ENCODE measurements around the gene DAZ2. TPM values are rescaled to one million over a fixed set of nuclear protein-coding genes. Genes with fewer than 3 reads are reported as not detected.
"Not testable (repeated sequence)": the region's sequence is repeated elsewhere in the genome, so short reads cannot be mapped to it uniquely, and the experiment has no call there.

Gene DAZ2, protein sequence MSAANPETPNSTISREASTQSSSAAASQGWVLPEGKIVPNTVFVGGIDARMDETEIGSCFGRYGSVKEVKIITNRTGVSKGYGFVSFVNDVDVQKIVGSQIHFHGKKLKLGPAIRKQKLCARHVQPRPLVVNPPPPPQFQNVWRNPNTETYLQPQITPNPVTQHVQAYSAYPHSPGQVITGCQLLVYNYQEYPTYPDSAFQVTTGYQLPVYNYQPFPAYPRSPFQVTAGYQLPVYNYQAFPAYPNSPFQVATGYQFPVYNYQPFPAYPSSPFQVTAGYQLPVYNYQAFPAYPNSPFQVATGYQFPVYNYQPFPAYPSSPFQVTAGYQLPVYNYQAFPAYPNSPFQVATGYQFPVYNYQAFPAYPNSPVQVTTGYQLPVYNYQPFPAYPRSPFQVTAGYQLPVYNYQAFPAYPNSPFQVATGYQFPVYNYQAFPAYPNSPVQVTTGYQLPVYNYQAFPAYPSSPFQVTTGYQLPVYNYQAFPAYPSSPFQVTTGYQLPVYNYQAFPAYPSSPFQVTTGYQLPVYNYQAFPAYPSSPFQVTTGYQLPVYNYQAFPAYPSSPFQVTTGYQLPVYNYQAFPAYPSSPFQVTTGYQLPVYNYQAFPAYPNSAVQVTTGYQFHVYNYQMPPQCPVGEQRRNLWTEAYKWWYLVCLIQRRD
- total RNA-seq = not detected in 2 replicates

DNA sequence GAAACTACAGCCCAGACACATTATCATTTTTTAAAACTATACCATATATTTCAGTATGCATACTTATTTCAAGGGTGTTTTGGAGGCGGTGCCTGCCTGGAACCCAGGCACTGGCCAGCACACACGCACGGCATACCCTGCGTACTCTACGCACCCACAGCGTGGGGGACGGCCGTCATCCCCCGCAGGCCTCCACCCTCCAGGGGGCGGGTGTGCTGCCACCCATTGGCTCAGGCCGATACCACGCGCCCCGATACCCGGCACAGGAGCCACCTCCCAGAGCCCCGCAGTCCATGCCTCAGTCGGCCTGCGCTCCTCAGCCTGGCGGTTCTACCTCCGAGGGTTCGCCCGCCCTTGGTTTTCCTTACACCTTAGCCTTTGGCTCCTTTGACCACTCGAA lies at the start of gene DAZ2:
Gene DAZ2 (plus strand): TSS at position 301 of the 400 bp plus-strand sequence. CDS start 208 bp downstream, outside the sequence.
- H3K36me3 Mint-ChIP-seq (ENCODE audit: low read depth); intact Hi-C loops (cut with micrococcal nuclease); H3K4me1 Mint-ChIP-seq (ENCODE audit: low read depth); H3K9me3 Mint-ChIP-seq; H3K4me3 Mint-ChIP-seq (ENCODE audit: low read depth); DNase-seq (ENCODE audit: low spot score); H3K27me3 Mint-ChIP-seq (ENCODE audit: low read depth); H3K27ac Mint-ChIP-seq: not testable (repeated sequence)

- DNase-seq (ENCODE audit: low spot score); H3K36me3 Mint-ChIP-seq (ENCODE audit: low read depth); H3K27ac Mint-ChIP-seq; H3K4me3 Mint-ChIP-seq (ENCODE audit: low read depth); H3K4me1 Mint-ChIP-seq (ENCODE audit: low read depth); H3K27me3 Mint-ChIP-seq (ENCODE audit: low read depth); intact Hi-C loops (cut with micrococcal nuclease); H3K9me3 Mint-ChIP-seq: not testable (repeated sequence)
Measured at GRCh38 chrY:23198908-23199307, 20.4 kb upstream of the DAZ2 start, which contains the start of gene DAZ1. Gene DAZ1 (minus strand): TSS chrY:23199008. CDS start chrY:23198800, 208 bp downstream.

DNA sequence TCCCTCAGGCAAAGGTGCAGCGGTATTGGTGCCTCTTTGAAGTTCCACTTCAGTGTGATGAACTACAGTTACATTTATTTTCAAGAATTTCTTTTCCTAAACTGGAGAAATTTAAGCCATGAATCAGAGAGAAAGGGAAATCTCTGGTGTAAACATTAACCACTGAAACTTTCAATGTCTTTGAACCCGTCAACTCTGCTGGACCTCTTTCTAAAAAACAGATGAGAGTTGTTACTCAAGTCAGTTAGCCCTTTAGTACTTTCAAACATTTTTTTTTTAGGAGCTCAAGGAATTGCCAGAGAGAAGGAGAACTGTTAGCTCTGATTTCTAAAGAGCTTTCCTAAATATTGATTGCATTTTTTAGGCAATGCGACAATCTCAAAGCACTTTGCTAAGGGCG lies 11.9 kb upstream of the DAZ2 start:
- H3K27me3 Mint-ChIP-seq (ENCODE audit: low read depth); H3K27ac Mint-ChIP-seq; H3K4me1 Mint-ChIP-seq (ENCODE audit: low read depth); DNase-seq (ENCODE audit: low spot score); H3K36me3 Mint-ChIP-seq (ENCODE audit: low read depth); H3K9me3 Mint-ChIP-seq; H3K4me3 Mint-ChIP-seq (ENCODE audit: low read depth); intact Hi-C loops (cut with micrococcal nuclease): not testable (repeated sequence)

DNA sequence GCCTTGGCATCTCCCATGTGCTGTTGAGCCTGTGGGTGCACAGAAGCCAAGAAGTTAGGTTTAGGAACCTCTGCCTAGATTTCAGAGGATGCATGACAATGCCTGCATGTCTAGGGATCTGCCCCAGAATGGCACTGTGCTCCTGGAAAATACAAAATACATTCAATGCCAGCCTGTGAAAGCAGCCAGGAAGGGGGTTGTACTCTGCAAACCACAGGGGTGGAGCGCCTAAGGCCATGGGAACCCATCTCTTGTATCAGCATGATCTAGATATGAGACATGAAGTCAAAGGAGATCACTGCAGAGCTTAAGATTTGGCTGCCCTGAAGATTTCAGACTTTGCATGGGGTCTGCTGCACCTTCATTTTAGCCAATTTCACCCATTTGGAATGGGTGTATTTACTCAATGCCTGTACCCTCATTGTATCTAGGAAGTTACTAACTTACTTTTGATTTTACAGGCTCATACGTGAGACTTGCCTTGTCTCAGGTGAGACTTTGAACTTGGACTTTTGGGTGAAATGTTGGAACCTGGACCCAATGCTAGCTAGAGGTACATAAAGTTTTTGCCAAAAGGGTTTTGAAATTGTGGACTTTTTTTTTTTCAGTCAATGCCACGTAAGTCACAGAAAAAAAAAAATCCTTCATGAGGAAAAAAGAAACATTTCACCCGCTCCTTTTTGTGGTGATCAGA lies 9.4 kb upstream of the DAZ2 start:
- H3K36me3 Mint-ChIP-seq (ENCODE audit: low read depth); H3K27ac Mint-ChIP-seq; H3K4me3 Mint-ChIP-seq (ENCODE audit: low read depth); intact Hi-C loops (cut with micrococcal nuclease); DNase-seq (ENCODE audit: low spot score); H3K27me3 Mint-ChIP-seq (ENCODE audit: low read depth); H3K4me1 Mint-ChIP-seq (ENCODE audit: low read depth); H3K9me3 Mint-ChIP-seq: not testable (repeated sequence)

DNA sequence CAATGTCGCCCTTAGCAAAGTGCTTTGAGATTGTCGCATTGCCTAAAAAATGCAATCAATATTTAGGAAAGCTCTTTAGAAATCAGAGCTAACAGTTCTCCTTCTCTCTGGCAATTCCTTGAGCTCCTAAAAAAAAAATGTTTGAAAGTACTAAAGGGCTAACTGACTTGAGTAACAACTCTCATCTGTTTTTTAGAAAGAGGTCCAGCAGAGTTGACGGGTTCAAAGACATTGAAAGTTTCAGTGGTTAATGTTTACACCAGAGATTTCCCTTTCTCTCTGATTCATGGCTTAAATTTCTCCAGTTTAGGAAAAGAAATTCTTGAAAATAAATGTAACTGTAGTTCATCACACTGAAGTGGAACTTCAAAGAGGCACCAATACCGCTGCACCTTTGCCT lies 8.7 kb upstream of the DAZ2 start:
- DNase-seq (ENCODE audit: low spot score); H3K4me1 Mint-ChIP-seq (ENCODE audit: low read depth); H3K9me3 Mint-ChIP-seq; H3K27me3 Mint-ChIP-seq (ENCODE audit: low read depth); H3K36me3 Mint-ChIP-seq (ENCODE audit: low read depth); intact Hi-C loops (cut with micrococcal nuclease); H3K4me3 Mint-ChIP-seq (ENCODE audit: low read depth); H3K27ac Mint-ChIP-seq: not testable (repeated sequence)

Other genes starting within 250 kb of the DAZ2 start
- not detected in 2 replicates for gene BPY2, start 235.3 kb upstream of the DAZ2 start, total RNA-seq
- not detected in 2 replicates for gene DAZ1, start 20.5 kb upstream of the DAZ2 start, total RNA-seq